SK-N-SH treated with all-trans-retinoic acid at 6 μM for 48 hours (cell line): Measurements from ENCODE around the gene TRAPPC2.

Experiments
- ATAC-seq: fragments of 200-7000 bp; cut with Tn5 transposase; 3 replicates; pipeline ENCODE4 v1.9.1; 2020; ENCODE audit warnings: mild to moderate bottlenecking, moderate library complexity
- ARNTL ChIP-seq: fragments of 450-650 bp; formaldehyde crosslinking; IDR thresholded peaks from 2 replicates; pipeline ENCODE4 v1.5.0; 2020; ENCODE audit warnings: low read depth, mild to moderate bottlenecking, moderate library complexity, borderline replicate concordance
- BACH2 ChIP-seq: fragments of 250-450 bp; sonication (Bioruptor Pico); IDR thresholded peaks from 2 replicates; pipeline ENCODE4 v1.9.0; 2021; ENCODE audit warnings: mild to moderate bottlenecking, borderline replicate concordance
- CREB5 ChIP-seq: fragments of 250-450 bp; sonication (Bioruptor Pico); IDR thresholded peaks from 2 replicates; pipeline ENCODE4 v1.5.1; 2020; ENCODE audit warnings: low read depth, mild to moderate bottlenecking, moderate library complexity
- CSDC2 ChIP-seq: fragments of 250-450 bp; sonication (Bioruptor Pico); IDR thresholded peaks from 2 replicates; pipeline ENCODE4 v1.5.0; 2020; ENCODE audit warnings: mild to moderate bottlenecking, moderate library complexity
- ESRRG ChIP-seq: fragments of 250-450 bp; sonication (Bioruptor Pico); IDR thresholded peaks from 2 replicates; pipeline ENCODE4 v1.6.1; 2021; ENCODE audit warnings: mild to moderate bottlenecking
- ISL1 ChIP-seq: fragments of 250-450 bp; sonication (Bioruptor Pico); IDR thresholded peaks from 2 replicates; pipeline ENCODE4 v2.1.2; 2022; ENCODE audit warnings: mild to moderate bottlenecking, moderate library complexity
- OSR1 ChIP-seq: fragments of 250-450 bp; sonication (Bioruptor Pico); IDR thresholded peaks from 2 replicates; pipeline ENCODE4 v1.8.0; 2022; ENCODE audit warnings: moderate library complexity, mild to moderate bottlenecking, inconsistent platforms
- POU6F1 ChIP-seq: fragments of 250-450 bp; sonication (Bioruptor Pico); IDR thresholded peaks from 2 replicates; pipeline ENCODE4 v1.8.0; 2021; ENCODE audit warnings: low read depth, mild to moderate bottlenecking, moderate library complexity, borderline replicate concordance
- PPARA ChIP-seq: fragments of 250-450 bp; sonication (Bioruptor Pico); IDR thresholded peaks from 2 replicates; pipeline ENCODE4 v1.5.0; 2020; ENCODE audit warnings: mild to moderate bottlenecking, borderline replicate concordance
- SNAI2 ChIP-seq: fragments of 250-450 bp; sonication (Bioruptor Pico); IDR thresholded peaks from 2 replicates; pipeline ENCODE4 v1.5.0; 2020; ENCODE audit warnings: mild to moderate bottlenecking, moderate library complexity
- TCF4 ChIP-seq: fragments of 250-450 bp; sonication (Bioruptor Pico); IDR thresholded peaks from 2 replicates; pipeline ENCODE4 v1.8.0; 2021; ENCODE audit warnings: mild to moderate bottlenecking, moderate library complexity, borderline replicate concordance
- TSHZ2 ChIP-seq: fragments of 250-450 bp; sonication (Bioruptor Pico); IDR thresholded peaks from 2 replicates; pipeline ENCODE4 v1.5.0; 2020; ENCODE audit warnings: mild to moderate bottlenecking, moderate library complexity
- ZC3H10 ChIP-seq: fragments of 250-450 bp; sonication (Bioruptor Pico); IDR thresholded peaks from 2 replicates; pipeline ENCODE4 v1.5.1; 2021; ENCODE audit warnings: mild to moderate bottlenecking, moderate library complexity
- ZFP3 ChIP-seq: fragments of 250-450 bp; sonication (Bioruptor Pico); IDR thresholded peaks from 2 replicates; pipeline ENCODE4 v1.5.0; 2020; ENCODE audit warnings: mild to moderate bottlenecking, moderate library complexity
- ZFP30 ChIP-seq: fragments of 450-650 bp; formaldehyde crosslinking; IDR thresholded peaks from 2 replicates; pipeline ENCODE4 v1.5.0; 2022; ENCODE audit warnings: mild to moderate bottlenecking, moderate library complexity
- ZNF565 ChIP-seq: fragments of 450-650 bp; formaldehyde crosslinking; conservative IDR thresholded peaks from 2 replicates; pipeline ENCODE4 v1.5.0; 2020; ENCODE audit warnings: low read depth, mild to moderate bottlenecking, moderate library complexity
- ZNF70 ChIP-seq: fragments of 450-650 bp; formaldehyde crosslinking; IDR thresholded peaks from 2 replicates; pipeline ENCODE4 v1.5.0; 2020; ENCODE audit warnings: mild to moderate bottlenecking, moderate library complexity
- ZNF8 ChIP-seq: fragments of 450-650 bp; formaldehyde crosslinking; IDR thresholded peaks from 2 replicates; pipeline ENCODE4 v1.5.0; 2020; ENCODE audit warnings: mild to moderate bottlenecking, moderate library complexity
- TF ChIP-seq, protein P1 (sequence below): fragments of 250-450 bp; sonication (Bioruptor Pico); IDR thresholded peaks from 2 replicates; pipeline ENCODE4 v1.8.0; 2020; ENCODE audit warnings: mild to moderate bottlenecking, moderate library complexity, borderline replicate concordance

Gene TRAPPC2

GRCh38 chrX:13775837-13776236 is 41.4 kb upstream of the TRAPPC2 start:
- TF ChIP-seq ESRRG = no peak
- TF ChIP-seq TSHZ2 (CRISPR knock-in tag) = no peak
- TF ChIP-seq POU6F1 (CRISPR knock-in tag) = no peak
- no peak for TF ChIP-seq OSR1 (CRISPR knock-in tag)
- TF ChIP-seq ZFP30 (CRISPR knock-in tag) = no peak
- TF ChIP-seq CSDC2 = no peak
- no peak for TF ChIP-seq BACH2 (CRISPR knock-in tag)
- TF ChIP-seq, protein P1, sequence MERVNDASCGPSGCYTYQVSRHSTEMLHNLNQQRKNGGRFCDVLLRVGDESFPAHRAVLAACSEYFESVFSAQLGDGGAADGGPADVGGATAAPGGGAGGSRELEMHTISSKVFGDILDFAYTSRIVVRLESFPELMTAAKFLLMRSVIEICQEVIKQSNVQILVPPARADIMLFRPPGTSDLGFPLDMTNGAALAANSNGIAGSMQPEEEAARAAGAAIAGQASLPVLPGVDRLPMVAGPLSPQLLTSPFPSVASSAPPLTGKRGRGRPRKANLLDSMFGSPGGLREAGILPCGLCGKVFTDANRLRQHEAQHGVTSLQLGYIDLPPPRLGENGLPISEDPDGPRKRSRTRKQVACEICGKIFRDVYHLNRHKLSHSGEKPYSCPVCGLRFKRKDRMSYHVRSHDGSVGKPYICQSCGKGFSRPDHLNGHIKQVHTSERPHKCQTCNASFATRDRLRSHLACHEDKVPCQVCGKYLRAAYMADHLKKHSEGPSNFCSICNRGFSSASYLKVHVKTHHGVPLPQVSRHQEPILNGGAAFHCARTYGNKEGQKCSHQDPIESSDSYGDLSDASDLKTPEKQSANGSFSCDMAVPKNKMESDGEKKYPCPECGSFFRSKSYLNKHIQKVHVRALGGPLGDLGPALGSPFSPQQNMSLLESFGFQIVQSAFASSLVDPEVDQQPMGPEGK (CRISPR knock-in tag) = no peak
- no peak for TF ChIP-seq ZNF8 (CRISPR knock-in tag)
- ATAC-seq = no peak

DNA sequence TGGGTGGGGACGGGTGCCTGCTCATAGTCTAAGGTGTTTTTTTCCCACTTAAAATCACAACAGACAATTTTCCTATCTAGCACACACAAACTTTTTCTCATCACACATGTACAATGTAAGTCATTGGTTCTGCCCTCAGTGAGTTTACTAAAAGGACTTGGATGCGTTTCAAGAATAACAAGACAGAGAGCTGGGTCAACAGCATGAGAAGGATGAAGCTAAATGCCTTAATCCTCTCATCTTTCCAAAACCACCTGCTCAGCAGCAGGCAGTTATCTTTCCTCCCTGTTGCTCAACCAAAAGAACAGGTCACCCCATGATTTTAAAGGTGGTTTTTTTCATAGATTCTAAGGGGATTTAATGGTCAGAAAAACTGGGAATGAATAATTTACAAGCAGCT is 40.3 kb upstream of the TRAPPC2 start:
- TF ChIP-seq POU6F1 (CRISPR knock-in tag) (no peak), ZNF565 (CRISPR knock-in tag) (no peak), SNAI2 (no peak), ARNTL (CRISPR knock-in tag) (no peak), ZNF8 (CRISPR knock-in tag) (no peak), TCF4 (CRISPR knock-in tag) (no peak), ZFP3 (CRISPR knock-in tag) (no peak), ZC3H10 (CRISPR knock-in tag) (no peak), PPARA (CRISPR knock-in tag) (no peak), ISL1 (CRISPR knock-in tag) (no peak), BACH2 (CRISPR knock-in tag) (no peak), CSDC2 (no peak), CREB5 (no peak), ZNF70 (CRISPR knock-in tag) (no peak), OSR1 (CRISPR knock-in tag) (no peak), TSHZ2 (CRISPR knock-in tag) (no peak)
- TF ChIP-seq, protein P1 (CRISPR knock-in tag) = no peak
- no peak for ATAC-seq
